Measurements from ENCODE around the gene FUOM. TPM values are rescaled to one million over a fixed set of nuclear protein-coding genes. Genes with fewer than 3 reads are reported as not detected.

Gene FUOM
- total RNA-seq, 2 donors from 2014 or later: 11.5 to 11.8 TPM

DNA sequence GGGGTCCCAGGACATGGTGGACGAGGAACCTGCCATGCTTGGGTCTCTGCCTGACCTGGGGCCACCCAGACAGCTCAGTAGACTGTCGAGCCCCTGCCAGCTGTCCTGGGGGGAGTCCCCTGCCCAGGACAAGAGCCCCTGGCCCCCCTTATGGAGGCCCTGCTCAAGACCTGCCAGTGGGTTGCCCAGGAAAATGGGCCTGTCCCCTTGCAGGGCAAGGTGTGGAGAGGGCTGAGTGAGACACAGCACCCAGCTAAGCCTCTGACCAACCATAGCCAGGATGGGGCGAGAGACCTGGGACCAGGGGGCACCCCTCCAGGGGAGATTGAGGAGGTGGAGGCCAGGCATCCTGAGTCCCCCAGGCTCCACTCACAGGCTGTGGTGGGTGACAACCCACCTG lies 1.8 kb downstream of the FUOM start:
- H3K27ac Mint-ChIP-seq: no peak overlapping the region
- no peaks in the 10 kb centered on the region for H3K36me3 Mint-ChIP-seq
- H3K4me3 Mint-ChIP-seq: no peak overlapping the region
- ATAC-seq: no peak
- no peaks in the 10 kb centered on the region for H3K9me3 Mint-ChIP-seq
- no peaks in the 10 kb centered on the region for H3K27me3 Mint-ChIP-seq
- no peak for DNase-seq (ENCODE audit: low spot score)
- H3K4me1 Mint-ChIP-seq (ENCODE audit: low read depth in 2 of 2): no peaks in the 10 kb centered on the region

DNA sequence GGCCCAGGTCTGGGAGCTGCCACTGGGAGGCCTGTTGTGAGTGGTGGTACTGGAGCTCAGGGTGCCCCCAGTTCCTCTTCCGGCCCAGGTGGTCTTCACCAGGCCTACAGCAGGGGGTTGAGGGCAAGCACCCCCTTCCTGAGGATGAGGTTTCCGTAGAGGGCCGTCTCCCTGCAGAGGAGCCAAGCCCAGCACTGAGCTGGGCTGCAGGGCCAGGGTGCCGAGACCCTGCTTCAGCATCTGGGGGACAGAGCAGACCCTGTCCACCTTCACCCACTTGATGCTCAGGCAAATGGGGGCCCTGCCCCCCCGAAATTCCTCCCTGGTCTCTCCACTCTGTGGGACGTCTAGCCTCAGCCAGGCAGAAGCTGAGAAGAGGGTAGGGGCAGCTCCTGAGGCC lies 2.6 kb downstream of the FUOM start:
- no peaks in the 10 kb centered on the region for H3K4me1 Mint-ChIP-seq (ENCODE audit: low read depth in 2 of 2)
- H3K9me3 Mint-ChIP-seq: no peaks in the 10 kb centered on the region
- H3K27ac Mint-ChIP-seq: no peak overlapping the region
- no peak for DNase-seq (ENCODE audit: low spot score)
- no peaks in the 10 kb centered on the region for H3K27me3 Mint-ChIP-seq
- no peak overlapping the region for H3K4me3 Mint-ChIP-seq
- ATAC-seq: no peak
- H3K36me3 Mint-ChIP-seq: no peaks in the 10 kb centered on the region

GRCh38 chr10:133354672-133355240 lies 3.1 kb downstream of the FUOM start:
- Mint-ChIP-seq H3K27ac (no peak overlapping the region), H3K9me3 (no peaks in the 10 kb centered on the region), H3K27me3 (no peaks in the 10 kb centered on the region), H3K4me3 (no peak overlapping the region), H3K36me3 (no peaks in the 10 kb centered on the region), H3K4me1 (ENCODE audit: low read depth in 2 of 2) (no peaks in the 10 kb centered on the region)
- DNase-seq (ENCODE audit: low spot score) (no peak), ATAC-seq (no peak)

GRCh38 chr10:133353988-133354605 lies 3.7 kb downstream of the FUOM start:
- no peak for ATAC-seq
- Mint-ChIP-seq H3K9me3 (no peaks in the 10 kb centered on the region), H3K27ac (no peak overlapping the region), H3K4me1 (ENCODE audit: low read depth in 2 of 2) (peaks cover 2 to 3% of the 10 kb centered on the region in 2 donors), H3K4me3 (no peak overlapping the region), H3K27me3 (peaks cover 2 to 5% of the 10 kb centered on the region in 2 donors), H3K36me3 (no peaks in the 10 kb centered on the region)
- no peak for DNase-seq (ENCODE audit: low spot score)

DNA sequence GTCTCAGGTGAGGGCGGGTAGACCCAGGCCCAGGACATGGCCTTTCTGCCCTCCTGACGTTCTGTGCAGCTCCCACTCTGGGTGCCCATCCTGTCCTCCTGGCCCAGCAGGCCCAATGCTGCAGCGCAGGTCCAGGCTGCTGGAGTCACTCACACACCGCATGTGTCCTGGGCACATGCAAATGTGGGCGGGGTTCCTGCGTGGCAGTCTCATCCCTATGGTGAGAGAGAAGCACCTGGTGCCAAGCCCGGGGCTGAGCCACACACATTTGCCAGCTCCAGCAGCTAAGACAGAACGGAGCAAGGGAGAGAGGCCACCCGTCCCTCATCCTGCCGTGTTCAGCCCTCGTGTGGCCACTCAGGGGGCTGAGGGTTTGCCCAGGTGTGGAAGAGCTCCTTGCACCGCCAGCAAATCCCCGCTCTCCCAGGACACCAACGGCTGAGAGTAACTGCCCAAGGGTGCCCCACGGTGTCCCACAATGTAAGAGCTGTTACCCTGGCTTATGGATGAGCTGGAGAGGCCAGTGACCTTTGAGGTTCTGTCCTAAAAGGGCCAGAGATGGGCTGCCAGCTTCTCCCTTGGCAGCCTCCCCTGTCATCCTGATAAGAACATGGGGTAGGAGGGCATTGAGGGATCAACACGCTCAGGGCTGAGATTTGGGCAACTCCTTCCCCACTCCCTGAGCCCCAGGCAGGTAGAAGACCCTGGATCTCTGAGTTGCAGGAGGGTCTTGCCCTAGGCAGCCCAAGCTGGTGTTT lies 4.4 kb downstream of the FUOM start:
- no peak for ATAC-seq
- no peak overlapping the region for H3K4me3 Mint-ChIP-seq
- DNase-seq (ENCODE audit: low spot score): no peak
- H3K27ac Mint-ChIP-seq: no peak overlapping the region
- H3K36me3 Mint-ChIP-seq: no peaks in the 10 kb centered on the region
- no peaks in the 10 kb centered on the region for H3K9me3 Mint-ChIP-seq
- peaks cover 3 to 5% of the 10 kb centered on the region in 2 donors for H3K4me1 Mint-ChIP-seq (ENCODE audit: low read depth in 2 of 2)
- H3K27me3 Mint-ChIP-seq: peaks cover 4 to 9% of the 10 kb centered on the region in 2 donors

- ATAC-seq (no peak), DNase-seq (ENCODE audit: low spot score) (no peak)
- H3K27ac Mint-ChIP-seq: no peak overlapping the region
- no peak overlapping the region for H3K4me3 Mint-ChIP-seq
- no peaks in the 10 kb centered on the region for H3K36me3 Mint-ChIP-seq
- H3K9me3 Mint-ChIP-seq: no peaks in the 10 kb centered on the region
- H3K27me3 Mint-ChIP-seq: peaks cover 4 to 9% of the 10 kb centered on the region in 2 donors
- H3K4me1 Mint-ChIP-seq (ENCODE audit: low read depth in 2 of 2): peaks cover 3 to 5% of the 10 kb centered on the region in 2 donors
Measured at GRCh38 chr10:133351408-133352318, 6.2 kb downstream of the FUOM start.

DNA sequence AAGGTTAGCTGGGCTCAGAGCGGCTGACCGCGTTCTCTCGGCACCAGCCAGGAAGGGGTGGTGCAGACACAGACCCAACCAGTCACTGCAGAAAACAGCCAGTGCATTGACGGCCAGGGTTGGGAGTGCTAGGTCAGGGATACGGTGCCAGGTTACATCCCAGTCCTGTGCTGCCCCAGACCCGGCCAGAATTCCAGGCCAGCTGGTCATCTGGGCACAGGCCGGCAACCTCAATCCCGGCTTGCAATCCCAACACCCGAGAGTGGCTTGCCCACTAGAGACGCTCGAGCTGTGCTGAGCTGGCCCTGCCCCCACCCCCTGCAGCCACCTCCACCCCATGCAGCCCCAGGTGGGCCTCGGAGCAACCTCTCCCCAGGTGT lies 6.9 kb downstream of the FUOM start:
- Mint-ChIP-seq H3K27me3 (peaks cover 4 to 9% of the 10 kb centered on the region in 2 donors), H3K9me3 (no peaks in the 10 kb centered on the region), H3K36me3 (no peaks in the 10 kb centered on the region), H3K4me1 (ENCODE audit: low read depth in 2 of 2) (peaks cover 3 to 5% of the 10 kb centered on the region in 2 donors), H3K27ac (no peak overlapping the region), H3K4me3 (no peak overlapping the region)
- ATAC-seq: no peak
- DNase-seq (ENCODE audit: low spot score): no peak

DNA sequence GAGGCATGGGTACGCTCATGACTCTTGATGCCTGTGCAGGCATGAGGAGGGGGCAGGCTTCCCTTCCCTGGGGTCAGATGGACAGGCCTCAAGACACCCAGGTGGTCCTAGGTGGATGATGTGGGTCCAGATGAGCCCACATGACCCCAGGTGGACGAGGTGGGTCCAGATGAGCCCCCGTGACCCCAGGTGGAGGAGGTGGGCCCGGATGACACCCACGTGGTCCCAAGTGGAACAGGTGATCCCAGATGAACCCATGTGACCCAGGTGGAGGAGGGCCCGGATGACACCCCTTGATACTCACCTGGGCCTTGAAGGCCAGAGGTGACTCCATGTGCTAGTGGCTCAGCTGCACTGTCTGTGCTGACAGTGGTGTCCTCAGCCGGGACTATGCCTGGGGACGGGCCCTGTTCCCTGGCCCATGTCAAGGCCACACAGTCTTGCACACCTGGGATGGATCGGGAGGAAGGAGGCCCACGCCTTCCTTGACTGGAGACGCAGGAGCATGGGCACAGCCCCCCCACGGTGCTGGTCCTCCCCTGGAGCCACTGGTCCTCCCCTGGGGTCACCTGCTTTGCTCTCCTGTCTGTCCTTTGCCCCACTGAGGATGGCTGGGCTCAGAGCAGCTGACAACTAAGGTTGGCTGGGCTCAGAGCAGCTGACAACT lies 7.4 kb downstream of the FUOM start:
- H3K27me3 Mint-ChIP-seq: peaks cover 9% of the 10 kb centered on the region in 2 donors
- no peak overlapping the region for H3K27ac Mint-ChIP-seq
- H3K4me3 Mint-ChIP-seq: no peak overlapping the region
- H3K9me3 Mint-ChIP-seq: no peaks in the 10 kb centered on the region
- ATAC-seq (no peak), DNase-seq (ENCODE audit: low spot score) (no peak)
- peaks cover 3 to 5% of the 10 kb centered on the region in 2 donors for H3K4me1 Mint-ChIP-seq (ENCODE audit: low read depth in 2 of 2)
- H3K36me3 Mint-ChIP-seq: no peaks in the 10 kb centered on the region

DNA sequence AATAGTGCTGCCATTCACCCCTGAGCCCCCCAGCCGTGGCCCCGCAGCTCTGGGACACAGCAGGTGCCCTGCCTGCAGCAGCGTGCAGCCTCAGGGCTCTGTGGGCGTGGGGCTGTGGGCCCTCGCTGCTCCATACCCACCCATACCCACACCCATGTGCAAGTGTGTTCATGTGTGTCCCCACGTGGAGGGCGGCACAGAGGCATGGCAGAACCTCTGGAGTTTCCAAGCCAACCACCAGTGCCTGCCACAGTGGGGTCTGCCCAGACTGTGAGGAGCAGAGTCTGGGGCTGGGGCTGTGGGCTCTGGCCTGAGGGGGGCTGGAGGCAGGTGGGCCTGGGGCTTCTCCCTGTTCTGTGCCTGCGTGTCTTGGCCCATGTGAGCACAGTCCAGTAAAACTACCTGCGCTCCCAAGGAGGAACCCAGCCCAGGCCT lies 8.2 kb downstream of the FUOM start:
- H3K27me3 Mint-ChIP-seq: peaks cover 9 to 12% of the 10 kb centered on the region in 2 donors
- DNase-seq (ENCODE audit: low spot score) (no peak), ATAC-seq (no peak)
- no peaks in the 10 kb centered on the region for H3K36me3 Mint-ChIP-seq
- H3K27ac Mint-ChIP-seq: no peak overlapping the region
- no peak overlapping the region for H3K4me3 Mint-ChIP-seq
- H3K9me3 Mint-ChIP-seq: no peaks in the 10 kb centered on the region
- peaks cover 3 to 5% of the 10 kb centered on the region in 2 donors for H3K4me1 Mint-ChIP-seq (ENCODE audit: low read depth in 2 of 2)

DNA sequence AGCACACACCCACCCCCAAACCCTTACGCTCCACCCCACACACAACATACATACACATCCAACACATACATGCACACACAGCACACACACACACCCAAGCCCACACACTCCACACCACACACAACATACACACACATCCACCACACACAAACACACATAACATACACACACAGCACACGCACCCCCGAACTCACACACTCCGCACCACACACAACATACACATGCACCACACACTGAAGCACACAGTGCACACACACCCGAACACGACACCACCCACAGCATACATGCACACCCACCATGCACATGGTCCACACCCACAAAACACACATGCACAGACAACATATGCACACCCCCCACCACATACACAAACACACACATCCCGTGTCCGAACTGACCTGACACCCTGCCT lies 8.7 kb downstream of the FUOM start:
- Mint-ChIP-seq H3K4me1 (ENCODE audit: low read depth in 2 of 2) (peaks cover 3 to 5% of the 10 kb centered on the region in 2 donors), H3K4me3 (no peak overlapping the region), H3K27ac (no peak overlapping the region), H3K36me3 (no peaks in the 10 kb centered on the region), H3K27me3 (peaks cover 9 to 14% of the 10 kb centered on the region in 2 donors), H3K9me3 (no peaks in the 10 kb centered on the region)
- DNase-seq (ENCODE audit: low spot score) (no peak), ATAC-seq (no peak)

GRCh38 chr10:133347710-133348517 lies 9.9 kb downstream of the FUOM start:
- Mint-ChIP-seq H3K9me3 (no peaks in the 10 kb centered on the region), H3K27ac (no peak overlapping the region), H3K27me3 (peaks cover 14 to 21% of the 10 kb centered on the region in 2 donors), H3K4me1 (ENCODE audit: low read depth in 2 of 2) (peaks cover 3 to 5% of the 10 kb centered on the region in 2 donors), H3K4me3 (no peak overlapping the region), H3K36me3 (no peaks in the 10 kb centered on the region)
- DNase-seq (ENCODE audit: low spot score) (no peak), ATAC-seq (no peak)

- ATAC-seq: no peak
Measured at GRCh38 chr10:133346413-133346812, 11.4 kb downstream of the FUOM start.

More at GRCh38 chr10:133346413-133346812, 11.4 kb downstream of the FUOM start:
- Mint-ChIP-seq H3K36me3 (no peaks in the 10 kb centered on the region), H3K27ac (no peak overlapping the region), H3K9me3 (no peaks in the 10 kb centered on the region), H3K4me1 (ENCODE audit: low read depth in 2 of 2) (peaks cover 3 to 5% of the 10 kb centered on the region in 2 donors), H3K27me3 (peaks cover 23 to 27% of the 10 kb centered on the region in 2 donors), H3K4me3 (no peak overlapping the region)
- DNase-seq (ENCODE audit: low spot score): no peak

Measured in natural killer cell treated with Interleukin-12 subunit alpha and Interleukin-12 subunit beta and Interleukin-15 and Interleukin-18, amount 100 ng/mL, for 72 hours (primary cell).